Neural progenitor cell (in vitro differentiated cells): ENCODE results near the gene NOM1. TPM values are rescaled to one million over a fixed set of nuclear protein-coding genes. Genes with fewer than 3 reads are reported as not detected.

Experiments used
- DNase-seq: peaks from one replicate; pipeline ENCODE4 v3.0.0-alpha.2; 2016; ENCODE audit warnings: low spot score
- H2AFZ ChIP-seq: fragments of 200-600 bp; sonication (generic); replicated peaks from 2 replicates; pipeline ENCODE4 v1.6.1; 2016; ENCODE audit warnings: antibody characterized with exemption
- H3F3A ChIP-seq: fragments of 200-600 bp; sonication (generic); 2 replicates; pipeline ENCODE4 v1.6.1; 2016; ENCODE audit warnings: antibody characterized with exemption, low read depth
- H3K27ac ChIP-seq: fragments of 200-600 bp; sonication (generic); 2 replicates; pipeline ENCODE4 v1.5.1; 2016; ENCODE audit warnings: mild to moderate bottlenecking
- H3K27me3 ChIP-seq: fragments of 200-600 bp; sonication (generic); 2 replicates; pipeline ENCODE4 v1.6.1; 2016; ENCODE audit warnings: mild to moderate bottlenecking, moderate library complexity
- H3K36me3 ChIP-seq: fragments of 200-600 bp; sonication (generic); 2 replicates; pipeline ENCODE4 v1.5.1; 2016
- H3K4me1 ChIP-seq: fragments of 200-600 bp; sonication (generic); 2 replicates; pipeline ENCODE4 v1.6.1; 2016; ENCODE audit warnings: mixed run types
- H3K4me2 ChIP-seq: fragments of 200-600 bp; sonication (generic); 2 replicates; pipeline ENCODE4 v1.6.1; 2016
- H3K4me3 ChIP-seq: fragments of 200-600 bp; sonication (generic); 2 replicates; pipeline ENCODE4 v1.5.1; 2016
- H3K79me2 ChIP-seq: fragments of 200-600 bp; sonication (generic); 2 replicates; pipeline ENCODE4 v1.6.1; 2016; ENCODE audit warnings: low read depth
- H3K9ac ChIP-seq: fragments of 200-600 bp; sonication (generic); 2 replicates; pipeline ENCODE4 v1.6.1; 2016
- H3K9me3 ChIP-seq: fragments of 200-600 bp; sonication (generic); 2 replicates; pipeline ENCODE4 v1.5.1; 2016; ENCODE audit warnings: low read depth
- H4K20me1 ChIP-seq: fragments of 200-600 bp; sonication (generic); 2 replicates; pipeline ENCODE4 v1.6.1; 2016; ENCODE audit warnings: low read depth
- H3K27ac Mint-ChIP-seq: 3 replicates; pipeline ENCODE4 v1.8.0; 2021; ENCODE audit warnings: mixed read lengths
- H3K27me3 Mint-ChIP-seq: 2 replicates; pipeline ENCODE4 v1.8.0; 2022; ENCODE audit warnings: low read depth, mild to moderate bottlenecking, inconsistent platforms, moderate library complexity, mixed read lengths; ENCODE audit not compliant: insufficient read depth
- H3K36me3 Mint-ChIP-seq: 3 replicates; pipeline ENCODE4 v1.8.0; 2021; ENCODE audit warnings: mixed read lengths
- H3K4me1 Mint-ChIP-seq: 3 replicates; pipeline ENCODE4 v1.8.0; 2021; ENCODE audit warnings: mixed read lengths
- H3K4me3 Mint-ChIP-seq: 3 replicates; pipeline ENCODE4 v1.8.0; 2021; ENCODE audit warnings: mild to moderate bottlenecking, moderate library complexity, mixed read lengths
- H3K9me3 Mint-ChIP-seq: 3 replicates; pipeline ENCODE4 v1.8.0; 2020; ENCODE audit warnings: mixed read lengths
- CTCF ChIP-seq: fragments of 200-600 bp; sonication (generic); IDR thresholded peaks from 2 replicates; pipeline ENCODE4 v1.5.1; 2017; ENCODE audit warnings: antibody characterized with exemption, mild to moderate bottlenecking
- EZH2 ChIP-seq: fragments of 200-600 bp; sonication (generic); IDR thresholded peaks from 2 replicates; pipeline ENCODE4 v1.6.1; 2017; ENCODE audit warnings: antibody characterized with exemption, mild to moderate bottlenecking, moderate library complexity
- EZH2phosphoT487 ChIP-seq: fragments of 200-600 bp; sonication (generic); IDR thresholded peaks from 2 replicates; pipeline ENCODE4 v1.6.1; 2017; ENCODE audit warnings: antibody characterized with exemption
- total RNA-seq: library from RNA; depleted of rRNA; stranded (reverse); fragments of >200 nt; gene quantifications from 2 replicates; pipeline ENCODE4 v1.2.3, GENCODE V29; 2015; ENCODE audit warnings: low replicate concordance

The NOM1 gene
- total RNA-seq, 1 donor from 2014 or later, result 10.9 TPM

- H3K9me3 ChIP-seq, result no peaks in the 10 kb centered on the region
- no peak overlapping the region for H3K4me3 ChIP-seq
- no peak overlapping the region for H3K4me2 ChIP-seq
- Mint-ChIP-seq H3K36me3 (no peaks in the 10 kb centered on the region), H3K4me3 (peak overlapping the region; percentile 52), H3K27me3 (peaks cover 77% of the 10 kb centered on the region), H3K9me3 (no peaks in the 10 kb centered on the region), H3K4me1 (peaks cover 13% of the 10 kb centered on the region), H3K27ac (no peak overlapping the region)
- H3F3A ChIP-seq, result peaks cover 28% of the 10 kb centered on the region
- no peak overlapping the region for H2AFZ ChIP-seq
- no peaks in the 10 kb centered on the region for H3K36me3 ChIP-seq
- H3K9ac ChIP-seq, result no peak overlapping the region
- peaks cover 93% of the 10 kb centered on the region for H4K20me1 ChIP-seq
- TF ChIP-seq CTCF (no peak), EZH2 (peak; percentile 99), EZH2phosphoT487 (peak; percentile 93)
- no peak overlapping the region for H3K27ac ChIP-seq
- peaks cover 14% of the 10 kb centered on the region for H3K4me1 ChIP-seq
- peak; percentile 30 for DNase-seq
- H3K27me3 ChIP-seq, result peaks cover 98% of the 10 kb centered on the region
- H3K79me2 ChIP-seq, result no peaks in the 10 kb centered on the region
These were observed 59.8 kb downstream of the NOM1 start for GRCh38 chr7:157009170-157009777.

GRCh38 chr7:157009778-157010587, 60.5 kb downstream of the NOM1 start:
- H3K36me3 Mint-ChIP-seq, result no peaks in the 10 kb centered on the region
- Histone ChIP-seq H4K20me1 (peaks cover 93% of the 10 kb centered on the region), H3K4me2 (peak overlapping the region; percentile 94), H3K79me2 (no peaks in the 10 kb centered on the region), H3K27me3 (peaks cover 98% of the 10 kb centered on the region), H3K9me3 (no peaks in the 10 kb centered on the region), H2AFZ (peak overlapping the region; percentile 74), H3K27ac (no peak overlapping the region), H3K36me3 (no peaks in the 10 kb centered on the region), H3K4me1 (peaks cover 14% of the 10 kb centered on the region), H3F3A (peaks cover 24% of the 10 kb centered on the region), H3K9ac (no peak overlapping the region), H3K4me3 (peak overlapping the region; percentile 57)
- no peaks in the 10 kb centered on the region for H3K9me3 Mint-ChIP-seq
- TF ChIP-seq EZH2 (no peak), EZH2phosphoT487 (peak; percentile 13)
- peak; percentile 65 for DNase-seq
- peak overlapping the region; percentile 52 for H3K4me3 Mint-ChIP-seq
- no peak overlapping the region for H3K27ac Mint-ChIP-seq
- H3K4me1 Mint-ChIP-seq, result peaks cover 6% of the 10 kb centered on the region
- peaks cover 77% of the 10 kb centered on the region for H3K27me3 Mint-ChIP-seq

- H4K20me1 ChIP-seq, result peaks cover 93% of the 10 kb centered on the region
- no peak within 1 kb of the TSS for H3K27ac Mint-ChIP-seq
- no peaks in the 10 kb centered on the region for H3K9me3 Mint-ChIP-seq
- DNase-seq, result peak; percentile 92
- H3K36me3 ChIP-seq, result no peaks in the 10 kb centered on the region
- peaks cover 14% of the 10 kb centered on the region for H3K4me1 ChIP-seq
- TF ChIP-seq EZH2 (peak; percentile 92), CTCF (no peak), EZH2phosphoT487 (peak; percentile 64)
- H3K79me2 ChIP-seq, result no peaks in the 10 kb centered on the region
- no peak within 1 kb of the TSS for H3K27ac ChIP-seq
- H3F3A ChIP-seq, result peaks cover 24% of the 10 kb centered on the region
- no peak within 1 kb of the TSS for H3K9ac ChIP-seq
- peaks cover 5% of the 10 kb centered on the region for H3K4me1 Mint-ChIP-seq
- H3K4me3 Mint-ChIP-seq, result peak within 1 kb of the TSS; percentile 80
- H3K4me2 ChIP-seq, result peak within 1 kb of the TSS; percentile 94
- peaks cover 98% of the 10 kb centered on the region for H3K27me3 ChIP-seq
- H2AFZ ChIP-seq, result peak within 1 kb of the TSS; percentile 74
- no peaks in the 10 kb centered on the region for H3K9me3 ChIP-seq
- no peaks in the 10 kb centered on the region for H3K36me3 Mint-ChIP-seq
- H3K4me3 ChIP-seq, result peak within 1 kb of the TSS; percentile 57
- H3K27me3 Mint-ChIP-seq, result peaks cover 82% of the 10 kb centered on the region
These were observed 61.2 kb downstream of the NOM1 start, which contains the start of gene MNX1 for GRCh38 chr7:157010588-157011332. MNX1 (minus strand) TSS chr7:157010663; CDS start chr7:157010350, 313 bp downstream.
